B cell (primary cell): ENCODE results near the gene RASGEF1B. TPM values are rescaled to one million over a fixed set of nuclear protein-coding genes. Genes with fewer than 3 reads are reported as not detected.

Experiments used
- ATAC-seq: fragments of 200-7000 bp; cut with Tn5 transposase; one replicate; pipeline ENCODE4 v1.10.0; 2021; ENCODE audit warnings: low read depth, mild to moderate bottlenecking, moderate number of reproducible peaks, moderate library complexity
- CTCF ChIA-PET: fragments of 350-600 bp; sonication (Branson Sonifier 250); formaldehyde crosslinking; loops from one replicate; lab custom pipeline; 2021; ENCODE audit warnings: antibody characterized with exemption, inconsistent platforms; lab: Charles Lee
- POLR2A ChIA-PET: fragments of 350-600 bp; sonication (Branson Sonifier 250); formaldehyde crosslinking; loops from one replicate; lab custom pipeline; 2021; ENCODE audit warnings: antibody characterized with exemption; lab: Charles Lee
- DNase-seq: peaks from one replicate; pipeline ENCODE4 v3.0.0; 2013
- H2AFZ ChIP-seq: 2 replicates; pipeline ENCODE4 v1.6.1; 2012; ENCODE audit warnings: mild to moderate bottlenecking, low read depth, low read length; ENCODE audit not compliant: insufficient read depth, poor library complexity, severe bottlenecking
- H3K27ac ChIP-seq, 2 donors: 1 replicate in 1 of 2; 2 replicates in 1 of 2; pipeline ENCODE4 v1.5.1; 2012 to 2013; ENCODE audit warnings: low read length in 2 of 2, mild to moderate bottlenecking in 2 of 2, moderate library complexity in 1 of 2
- H3K27me3 ChIP-seq, 4 experiments: fragments of 200-600 bp in 1 of 4; sonication (generic) in 1 of 4; replicated peaks in 1 of 4; 1 replicate in 2 of 4; 2 replicates in 2 of 4; pipeline versions ENCODE4 v1.6.1 to v1.7.0; 2013 to 2016; ENCODE audit warnings: low read length in 3 of 4, mild to moderate bottlenecking in 2 of 4, mixed read lengths in 1 of 4, moderate library complexity in 1 of 4; ENCODE audit not compliant: insufficient read depth in 4 of 4, control insufficient read depth in 3 of 4; ENCODE audit errors: control extremely low read depth in 1 of 4
- H3K36me3 ChIP-seq, 2 experiments: replicated peaks in 1 of 2; 1 replicate in 1 of 2; 2 replicates in 1 of 2; pipeline versions ENCODE4 v1.6.1 to v1.7.1; 2013; ENCODE audit warnings: low read length in 1 of 2; ENCODE audit not compliant: insufficient read depth in 2 of 2, control insufficient read depth in 1 of 2; ENCODE audit errors: control extremely low read depth in 1 of 2, extremely low read depth in 1 of 2
- H3K4me1 ChIP-seq, 2 donors: fragments of 200-600 bp in 1 of 2; sonication (generic) in 1 of 2; 1 replicate in 1 of 2; 2 replicates in 1 of 2; pipeline versions ENCODE4 v1.5.1 to v1.6.1; 2013 to 2017; ENCODE audit warnings: low read length in 2 of 2; ENCODE audit not compliant: control insufficient read depth in 2 of 2, insufficient read depth in 2 of 2
- H3K4me2 ChIP-seq: replicated peaks from 2 replicates; pipeline ENCODE3; 2012; ENCODE audit warnings: mild to moderate bottlenecking, low read depth, low read length; ENCODE audit not compliant: poor library complexity, severe bottlenecking
- H3K4me3 ChIP-seq, 5 experiments: fragments of 200-600 bp in 1 of 5; sonication (generic) in 1 of 5; 1 replicate in 3 of 5; 2 replicates in 2 of 5; pipeline versions ENCODE4 v1.5.1 to v1.7.0; 2011 to 2016; ENCODE audit warnings: low read length in 4 of 5, mild to moderate bottlenecking in 4 of 5, low read depth in 2 of 5, control low read depth in 1 of 5, moderate library complexity in 1 of 5; ENCODE audit not compliant: insufficient read depth in 1 of 5; ENCODE audit errors: control extremely low read depth in 1 of 5, extremely low read depth in 1 of 5
- H3K79me2 ChIP-seq: fragments of 200-600 bp; sonication (generic); one replicate; pipeline ENCODE4 v1.6.0; 2016; ENCODE audit warnings: low read length; ENCODE audit not compliant: control insufficient read depth, insufficient read depth
- H3K9ac ChIP-seq: fragments of 200-600 bp; sonication (generic); 2 replicates; pipeline ENCODE4 v1.6.1; 2017; ENCODE audit warnings: mild to moderate bottlenecking, low read length, moderate library complexity
- H3K9me3 ChIP-seq, 3 donors: one replicate each; pipeline versions ENCODE4 v1.6.1 to v1.7.1; 2013; ENCODE audit warnings: low read length in 2 of 3; ENCODE audit not compliant: control insufficient read depth in 2 of 3, insufficient read depth in 1 of 3; ENCODE audit errors: control extremely low read depth in 1 of 3
- H4K20me1 ChIP-seq: 2 replicates; pipeline ENCODE4 v1.6.0; 2012; ENCODE audit warnings: mild to moderate bottlenecking, low read length; ENCODE audit not compliant: insufficient read depth, control insufficient read depth, poor library complexity, severe bottlenecking
- H3K27ac Mint-ChIP-seq: one replicate; pipeline ENCODE4 v1.8.0; 2021; ENCODE audit warnings: mixed read lengths
- H3K27me3 Mint-ChIP-seq: one replicate; pipeline ENCODE4 v1.8.0; 2021; ENCODE audit warnings: mixed read lengths
- H3K4me1 Mint-ChIP-seq: one replicate; pipeline ENCODE4 v1.8.0; 2021; ENCODE audit warnings: mixed read lengths
- H3K4me3 Mint-ChIP-seq: one replicate; pipeline ENCODE4 v1.8.0; 2021; ENCODE audit warnings: mixed read lengths
- H3K9me3 Mint-ChIP-seq: one replicate; pipeline ENCODE4 v1.8.0; 2022; ENCODE audit warnings: mixed read lengths; ENCODE audit not compliant: insufficient read depth
- CTCF ChIP-seq: fragments of 200-600 bp; IDR thresholded peaks from one replicate; pipeline ENCODE4 v1.8.0; 2022; ENCODE audit warnings: antibody characterized with exemption, mild to moderate bottlenecking
- EZH2 ChIP-seq: IDR thresholded peaks from 2 replicates; pipeline ENCODE4 v1.6.1; 2012; ENCODE audit warnings: borderline replicate concordance, low read depth, mild to moderate bottlenecking, moderate library complexity, low read length; ENCODE audit not compliant: insufficient read depth, poor library complexity, severe bottlenecking
- WGBS: methylation state at CpG from one replicate; pipeline ENCODE4 v1.1.5; 2013; ENCODE audit warnings: missing lambda C conversion rate; ENCODE audit not compliant: insufficient coverage; 5-methylcytosine and 5-hydroxymethylcytosine counted together
- intact Hi-C: fragments of 100-400 bp; cut with micrococcal nuclease; formaldehyde crosslinking; loops from one replicate; pipeline ENCODE4 v1.10.0; 2022
- polyA plus RNA-seq: library from polyadenylated mRNA; depleted of rRNA; stranded (reverse); fragments of >200 nt; gene quantifications from 2 replicates; pipeline ENCODE4 v1.2.3, GENCODE V29; 2012
- total RNA-seq, 2 donors: library from RNA; stranded (reverse); fragments of 120-200 nt in 1 of 2; gene quantifications; 1 replicate in 1 of 2; 2 replicates in 1 of 2; pipeline versions ENCODE4 v1.2.3 to v1.2.4, GENCODE V29; 2013 to 2022

Gene RASGEF1B
- total and polyA plus RNA-seq, 2 donors (not counting 1 experiment from before 2014, with no cell fraction given) = 20.4 to 130 TPM

GRCh38 chr4:81504112-81505003 lies 32.7 kb upstream of the RASGEF1B start:
- DNase-seq (no peak), ATAC-seq (peak; percentile 21)
- Mint-ChIP-seq H3K27me3 (no peaks in the 10 kb centered on the region), H3K27ac (peak overlapping the region; percentile 88), H3K4me1 (peaks cover 73% of the 10 kb centered on the region), H3K9me3 (no peaks in the 10 kb centered on the region), H3K4me3 (peak overlapping the region; percentile 81)
- no peak for TF ChIP-seq EZH2
- POLR2A ChIA-PET = no interaction called here
- Histone ChIP-seq H3K36me3 (no peaks in the 10 kb centered on the region), H3K4me1 (peaks cover 38 to 52% of the 10 kb centered on the region in 2 donors), H3K4me2 (peak overlapping the region; percentile 75), H3K9me3 (no peaks in the 10 kb centered on the region), H3K9ac (peak overlapping the region; percentile 43), H3K4me3 (peak overlapping the region in 1 of 5 experiments; percentile 28), H3K79me2 (no peaks in the 10 kb centered on the region), H4K20me1 (no peaks in the 10 kb centered on the region), H3K27ac (peak overlapping the region; percentile 56 to 81), H3K27me3 (no peaks in the 10 kb centered on the region), H2AFZ (peak overlapping the region; percentile 46)
- CTCF ChIA-PET = interaction anchor here (0.6 to 3.5 kb wide), 7 partner anchors 9 to 340 kb away, joined by 3 to 21 read pairs (median 5); partner anchors contain the start of gene RASGEF1B
- 74% methylated on average over 4 of the region's 6 CpGs for WGBS
- intact Hi-C loops = loop anchor here (1.0 to 5.0 kb wide), 4 partner anchors 12 to 103 kb away; partner anchors contain the start of gene RASGEF1B

- Mint-ChIP-seq H3K9me3 (no peaks in the 10 kb centered on the region), H3K4me3 (no peak overlapping the region), H3K4me1 (peaks cover 68% of the 10 kb centered on the region), H3K27ac (no peak overlapping the region), H3K27me3 (no peaks in the 10 kb centered on the region)
- peaks cover 33 to 44% of the 10 kb centered on the region in 2 donors for H3K4me1 ChIP-seq
- H3K36me3 ChIP-seq = no peaks in the 10 kb centered on the region
- intact Hi-C loops = no loop called here
- DNase-seq = no peak
- no peak for ATAC-seq
- POLR2A ChIA-PET = no interaction called here
- TF ChIP-seq CTCF = no peak
- no peak for TF ChIP-seq EZH2
- no peaks in the 10 kb centered on the region for H4K20me1 ChIP-seq
- no peak overlapping the region for H3K9ac ChIP-seq
- no peak overlapping the region for H3K27ac ChIP-seq
- no peak overlapping the region for H3K4me2 ChIP-seq
- no peaks in the 10 kb centered on the region for H3K79me2 ChIP-seq
- CTCF ChIA-PET = interaction anchor here (0.6 to 1.2 kb wide), 4 partner anchors 9 to 65 kb away, joined by 3 to 5 read pairs (median 4); no protein-coding TSS in a partner anchor
- H3K4me3 ChIP-seq = no peak overlapping the region
- no peak overlapping the region for H2AFZ ChIP-seq
- H3K27me3 ChIP-seq = no peaks in the 10 kb centered on the region
- 96% methylated on average over 2 of the region's 4 CpGs for WGBS
- no peaks in the 10 kb centered on the region for H3K9me3 ChIP-seq
Observed at GRCh38 chr4:81503586-81503985, 31.9 kb upstream of the RASGEF1B start.
